NCI-H2029 treated with DMSO at 0.1 percent for 48 hours (cell line): Measurements from ENCODE around the gene ZNF414.

ENCODE experiments used
- DNase-seq: peaks from one replicate; lab custom pipeline; 2025; lab: John Stamatoyannopoulos, UW

Gene ZNF414

GRCh38 chr19:8490395-8490760 is 23.6 kb downstream of the ZNF414 start:
- DNase-seq: no peak

GRCh38 chr19:8489561-8490394 is 24.2 kb downstream of the ZNF414 start:
- peak; percentile 14 for DNase-seq

- no peak for DNase-seq
Measured at GRCh38 chr19:8488365-8488764, 25.6 kb downstream of the ZNF414 start.

- DNase-seq: no peak
Measured at GRCh38 chr19:8487137-8487851, 26.7 kb downstream of the ZNF414 start.

GRCh38 chr19:8486661-8487136 is 27.3 kb downstream of the ZNF414 start:
- no peak for DNase-seq

- DNase-seq: no peak
Measured at GRCh38 chr19:8485561-8486371, 28.2 kb downstream of the ZNF414 start.

GRCh38 chr19:8484331-8484894 is 29.6 kb downstream of the ZNF414 start:
- DNase-seq: no peak

GRCh38 chr19:8483165-8483564 is 30.8 kb downstream of the ZNF414 start:
- DNase-seq: no peak

GRCh38 chr19:8482696-8483095 is 31.3 kb downstream of the ZNF414 start:
- no peak for DNase-seq

- no peak for DNase-seq
Measured at GRCh38 chr19:8481616-8482015, 32.4 kb downstream of the ZNF414 start.

GRCh38 chr19:8481201-8481600 is 32.8 kb downstream of the ZNF414 start:
- no peak for DNase-seq

- DNase-seq: no peak
Measured at GRCh38 chr19:8478598-8478997, 35.4 kb downstream of the ZNF414 start.

- DNase-seq: no peak
Measured at GRCh38 chr19:8477889-8478288, 36.1 kb downstream of the ZNF414 start.

GRCh38 chr19:8476524-8476923 is 37.4 kb downstream of the ZNF414 start:
- no peak for DNase-seq

- DNase-seq: no peak
Measured at GRCh38 chr19:8475005-8475404, 39.0 kb downstream of the ZNF414 start.

- no peak for DNase-seq
Measured at GRCh38 chr19:8473648-8474476, 40.1 kb downstream of the ZNF414 start.

GRCh38 chr19:8469613-8470368 is 44.2 kb downstream of the ZNF414 start:
- DNase-seq: no peak

GRCh38 chr19:8468761-8469373 is 45.1 kb downstream of the ZNF414 start:
- DNase-seq: no peak

GRCh38 chr19:8468124-8468523 is 45.8 kb downstream of the ZNF414 start:
- DNase-seq: no peak

- no peak for DNase-seq
Measured at GRCh38 chr19:8466018-8466417, 47.9 kb downstream of the ZNF414 start.
